GM21447 (cell line): ENCODE data around the gene ZNF106.

Source experiments
- ATAC-seq: cut with Tn5 transposase; IDR thresholded peaks from one replicate; pipeline ENCODE4 v1.9.1; 2021; ENCODE audit not compliant: unreplicated experiment

ZNF106 gene

GRCh38 chr15:42490671-42491538 is at the start of gene ZNF106:
ZNF106 (minus strand) TSS chr15:42491141; CDS start chr15:42472289, 18,852 bp downstream.
- ATAC-seq = peak; percentile 42

GRCh38 chr15:42533246-42533645 is 42.3 kb upstream of the ZNF106 start:
- ATAC-seq = no peak

- no peak for ATAC-seq
These were observed 38.0 kb upstream of the ZNF106 start for GRCh38 chr15:42528970-42529369.

GRCh38 chr15:42523331-42523730 is 32.4 kb upstream of the ZNF106 start:
- ATAC-seq = no peak

GRCh38 chr15:42511007-42511391 is 20.1 kb upstream of the ZNF106 start:
- ATAC-seq = no peak

GRCh38 chr15:42510258-42511006 is 19.5 kb upstream of the ZNF106 start:
- no peak for ATAC-seq

- ATAC-seq = no peak
These were observed 17.3 kb upstream of the ZNF106 start for GRCh38 chr15:42508263-42508690.

- no peak for ATAC-seq
These were observed 16.6 kb upstream of the ZNF106 start for GRCh38 chr15:42507514-42507913.

GRCh38 chr15:42504631-42505030 is 13.7 kb upstream of the ZNF106 start:
- no peak for ATAC-seq

GRCh38 chr15:42503825-42504224 is 12.9 kb upstream of the ZNF106 start:
- no peak for ATAC-seq

GRCh38 chr15:42502477-42502876 is 11.5 kb upstream of the ZNF106 start:
- no peak for ATAC-seq

GRCh38 chr15:42499858-42500609 is 9.1 kb upstream of the ZNF106 start:
- no peak for ATAC-seq

- no peak for ATAC-seq
These were observed 7.5 kb upstream of the ZNF106 start for GRCh38 chr15:42498212-42499068.

GRCh38 chr15:42495361-42496212 is 4.6 kb upstream of the ZNF106 start, which contains the start of gene SNAP23:
SNAP23 (plus strand) TSS chr15:42495634; CDS start chr15:42511847, 16,213 bp downstream.
- ATAC-seq = peak; percentile 80

GRCh38 chr15:42494998-42495360 is 4.0 kb upstream of the ZNF106 start:
- ATAC-seq = no peak

GRCh38 chr15:42493679-42494078 is 2.7 kb upstream of the ZNF106 start:
- no peak for ATAC-seq

GRCh38 chr15:42491539-42492225 is 741 bp upstream of the ZNF106 start:
- ATAC-seq = no peak

- peak; percentile 7 for ATAC-seq
These were observed 660 bp downstream of the ZNF106 start for GRCh38 chr15:42490291-42490670.

GRCh38 chr15:42483677-42484076 is 7.3 kb downstream of the ZNF106 start:
- no peak for ATAC-seq
